HepG2 (cell line): ENCODE results near the gene TCAF1. TPM values are rescaled to one million over a fixed set of nuclear protein-coding genes. Genes with fewer than 3 reads are reported as not detected.

Experiments
- ATAC-seq: fragments of 200-7000 bp; cut with Tn5 transposase; 3 replicates; pipeline ENCODE4 v1.9.1; 2020; ENCODE audit warnings: mild to moderate bottlenecking, moderate library complexity
- BruUV-seq: library from RNA; stranded (reverse); fragments of 400-500 nt; replicated peaks from 2 replicates; lab custom pipeline; 2021; lab: Mats Ljungman, UMichigan
- CTCF ChIA-PET: fragments of 300-600 bp; formaldehyde crosslinking; extraction: SDS; loops from one replicate; lab custom pipeline; 2021; ENCODE audit warnings: low total read pairs, inconsistent platforms, low intra/inter-chr PET ratio; lab: Yijun Ruan, JAX
- POLR2A ChIA-PET: fragments of 350-600 bp; sonication (Branson Sonifier 250); formaldehyde crosslinking; loops from one replicate; lab custom pipeline; 2020; ENCODE audit warnings: antibody characterized with exemption, inconsistent platforms; lab: Yijun Ruan, JAX
- DNase-seq: peaks from one replicate; pipeline ENCODE4 v3.0.0-alpha.2; 2015; ENCODE audit warnings: low spot score
- FAIRE-seq: peaks from 3 replicates; lab custom pipeline; 2011; peaks lifted over from hg19 to GRCh38; lab: Jason Lieb, UNC
- H2AFZ ChIP-seq: one replicate; pipeline ENCODE4 v1.6.1; 2011; ENCODE audit warnings: low read length, inconsistent platforms
- H3K27ac ChIP-seq: fragments of 300-600 bp; 3 replicates; pipeline ENCODE4 v1.8.0; 2011; ENCODE audit warnings: mixed run types, mild to moderate bottlenecking, mixed read lengths, low read length, inconsistent platforms; ENCODE audit not compliant: insufficient read depth; ENCODE audit errors: extremely low read length
- H3K27me3 ChIP-seq, 2 experiments: fragments of 200-600 bp in 1 of 2; 2 replicates in 1 of 2; 3 replicates in 1 of 2; pipeline versions ENCODE4 v1.6.0 to v1.8.0; 2011; ENCODE audit warnings: low read length in 2 of 2, mild to moderate bottlenecking in 2 of 2, moderate library complexity in 2 of 2, inconsistent platforms in 1 of 2; ENCODE audit not compliant: insufficient read depth in 2 of 2, control insufficient read depth in 1 of 2
- H3K36me3 ChIP-seq, 2 experiments: fragments of 200-600 bp in 1 of 2; replicated peaks in 1 of 2; 2 replicates in 1 of 2; 3 replicates in 1 of 2; pipeline versions ENCODE4 v1.5.1 to v1.8.0; 2011; ENCODE audit warnings: low read length in 2 of 2, inconsistent platforms in 1 of 2; ENCODE audit not compliant: insufficient read depth in 2 of 2, control insufficient read depth in 1 of 2
- H3K4me1 ChIP-seq: 2 replicates; pipeline ENCODE4 v1.5.1; 2012; ENCODE audit warnings: low read length, inconsistent platforms; ENCODE audit not compliant: insufficient read depth
- H3K4me2 ChIP-seq: 2 replicates; pipeline ENCODE4 v1.6.0; 2011; ENCODE audit warnings: low read depth, low read length, inconsistent platforms
- H3K4me3 ChIP-seq, 3 experiments: fragments of 200-600 bp in 1 of 3; sonication (generic), shearing (Covaris generic) in 1 of 3; replicated peaks in 1 of 3; 2 replicates each; pipeline ENCODE4 v1.5.1; 2011 to 2016; ENCODE audit warnings: low read length in 3 of 3, inconsistent platforms in 2 of 3, low read depth in 2 of 3, mild to moderate bottlenecking in 2 of 3, control low read depth in 1 of 3, mixed read lengths in 1 of 3; ENCODE audit not compliant: insufficient read depth in 1 of 3
- H3K79me2 ChIP-seq: one replicate; pipeline ENCODE4 v1.6.1; 2011; ENCODE audit warnings: low read length, inconsistent platforms; ENCODE audit not compliant: insufficient read depth
- H3K9ac ChIP-seq: 2 replicates; pipeline ENCODE4 v1.6.0; 2011; ENCODE audit warnings: mild to moderate bottlenecking, low read depth, low read length, inconsistent platforms; ENCODE audit not compliant: insufficient read depth
- H3K9me3 ChIP-seq: 2 replicates; pipeline ENCODE4 v1.5.1; 2012; ENCODE audit warnings: mild to moderate bottlenecking, low read length
- H4K20me1 ChIP-seq: 2 replicates; pipeline ENCODE4 v1.6.0; 2011; ENCODE audit warnings: inconsistent platforms, mild to moderate bottlenecking, low read length, moderate library complexity; ENCODE audit not compliant: insufficient read depth
- CENPBD1 ChIP-seq: sonication (generic); formaldehyde crosslinking; IDR thresholded peaks from 2 replicates; pipeline ENCODE4 v1.8.0; 2022; ENCODE audit warnings: missing genetic modification reagents, low read depth, mild to moderate bottlenecking, borderline replicate concordance
- EED ChIP-seq: sonication (generic); formaldehyde crosslinking; IDR thresholded peaks from 2 replicates; pipeline ENCODE4 v1.5.0; 2020; ENCODE audit warnings: mild to moderate bottlenecking, missing genetic modification reagents
- EHMT2 ChIP-seq: fragments of 200-600 bp; sonication (generic); IDR thresholded peaks from 2 replicates; pipeline ENCODE4 v1.7.0; 2017; ENCODE audit warnings: antibody characterized with exemption, low read depth, low read length, borderline replicate concordance
- GLI4 ChIP-seq: sonication (generic); formaldehyde crosslinking; IDR thresholded peaks from 2 replicates; pipeline ENCODE4 v1.5.1; 2020; ENCODE audit warnings: missing genetic modification reagents, mild to moderate bottlenecking, moderate library complexity, borderline replicate concordance
- KDM5B ChIP-seq: sonication (generic); formaldehyde crosslinking; IDR thresholded peaks from 2 replicates; pipeline ENCODE4 v1.4.0; 2020; ENCODE audit warnings: missing genetic modification reagents, mild to moderate bottlenecking, borderline replicate concordance
- KMT2B ChIP-seq: IDR thresholded peaks from 2 replicates; pipeline ENCODE4 v1.6.1; 2016; ENCODE audit warnings: missing genetic modification reagents, missing compliant biosample characterization
- MAX ChIP-seq: IDR thresholded peaks from 2 replicates; pipeline ENCODE4 v1.6.1; 2012; ENCODE audit warnings: inconsistent platforms
- NFE2L2 ChIP-seq: fragments of 150-350 bp; IDR thresholded peaks from 2 replicates; pipeline ENCODE4 v1.6.1; 2014; ENCODE audit warnings: low read length
- RBAK ChIP-seq: sonication (generic); formaldehyde crosslinking; IDR thresholded peaks from 2 replicates; pipeline ENCODE4 v1.5.1; 2020; ENCODE audit warnings: mild to moderate bottlenecking, missing genetic modification reagents
- SOX13 ChIP-seq, 3 experiments: fragments of 450-650 bp in 1 of 3; sonication (generic) in 1 of 3; formaldehyde crosslinking in 1 of 3; IDR thresholded peaks in 2 of 3; conservative IDR thresholded peaks in 1 of 3; 2 replicates each; pipeline versions ENCODE4 v1.5.0 to v1.6.1; 2016 to 2020; ENCODE audit warnings: antibody characterized with exemption in 1 of 3, mild to moderate bottlenecking in 1 of 3, missing compliant biosample characterization in 1 of 3, missing genetic modification reagents in 1 of 3, moderate library complexity in 1 of 3
- TMF1 ChIP-seq: sonication (generic); formaldehyde crosslinking; IDR thresholded peaks from 2 replicates; pipeline ENCODE4 v1.8.1; 2022; ENCODE audit warnings: low read depth, missing genetic modification reagents
- ZC3H13 ChIP-seq: sonication (generic); formaldehyde crosslinking; IDR thresholded peaks from 2 replicates; pipeline ENCODE4 v1.8.1; 2023; ENCODE audit warnings: mild to moderate bottlenecking, missing genetic modification reagents, moderate library complexity
- ZNF136 ChIP-seq: sonication (generic); formaldehyde crosslinking; IDR thresholded peaks from 2 replicates; pipeline ENCODE4 v1.8.1; 2022; ENCODE audit warnings: low read depth, mild to moderate bottlenecking, moderate library complexity, missing genetic modification reagents
- ZNF264 ChIP-seq: sonication (generic); formaldehyde crosslinking; IDR thresholded peaks from 2 replicates; pipeline ENCODE4 v1.4.0; 2020; ENCODE audit warnings: missing genetic modification reagents
- ZNF331 ChIP-seq: sonication (generic); formaldehyde crosslinking; IDR thresholded peaks from 2 replicates; pipeline ENCODE4 v1.4.0; 2020; ENCODE audit warnings: missing genetic modification reagents
- ZNF33A ChIP-seq: sonication (generic); formaldehyde crosslinking; IDR thresholded peaks from 2 replicates; pipeline ENCODE4 v1.5.1; 2020; ENCODE audit warnings: missing genetic modification reagents, mild to moderate bottlenecking, moderate library complexity, borderline replicate concordance
- ZNF607 ChIP-seq: sonication (generic); formaldehyde crosslinking; IDR thresholded peaks from 2 replicates; pipeline ENCODE4 v1.5.1; 2020; ENCODE audit warnings: missing genetic modification reagents, mild to moderate bottlenecking, borderline replicate concordance
- ZNF614 ChIP-seq: IDR thresholded peaks from 2 replicates; pipeline ENCODE4 v1.6.1; 2018; ENCODE audit warnings: missing biosample characterization, missing genetic modification reagents, inconsistent platforms, borderline replicate concordance
- WGBS: methylation state at CpG from one replicate; pipeline ENCODE4 v1.1.6; 2017; ENCODE audit warnings: low lambda C conversion rate; 5-methylcytosine and 5-hydroxymethylcytosine counted together
- in situ Hi-C: cut with HindIII; loops from 2 replicates; pipeline ENCODE4 v1.10.0; 2017; ENCODE audit warnings: low pct_unique_long_range_greater_than_20kb; ENCODE audit not compliant: extremely low pct_ligation_motif_present
- intact Hi-C: fragments of 100-400 bp; cut with micrococcal nuclease; formaldehyde crosslinking; loops from one replicate; pipeline ENCODE4 v1.10.0; 2022; ENCODE audit not compliant: unreplicated experiment
- polyA plus RNA-seq, 8 experiments: library from polyadenylated mRNA; depleted of rRNA in 3 of 8; stranded (reverse) in 7 of 8; unstranded in 1 of 8; fragments of >200 nt; fragmentation: Illumina TruSeq in 4 of 8; extraction: Trizol in 4 of 8; gene quantifications; 2 replicates each; pipeline versions ENCODE4 v1.2.1 to v1.2.3, GENCODE V29; 2011 to 2016; ENCODE audit warnings: low read depth in 4 of 8, missing spikeins in 1 of 8, mixed read lengths in 1 of 8; ENCODE audit not compliant: insufficient read depth in 1 of 8
- total RNA-seq, 5 experiments: library from RNA; depleted of rRNA; stranded (reverse); fragments of >200 nt; fragmentation: Illumina TruSeq; extraction: Trizol; gene quantifications; 2 replicates each; pipeline ENCODE4 v1.2.3, GENCODE V29; 2016; ENCODE audit warnings: low read depth in 1 of 5
- TF ChIP-seq, protein P1 (sequence below): sonication (generic); formaldehyde crosslinking; IDR thresholded peaks from 2 replicates; pipeline ENCODE4 v1.9.0; 2022; ENCODE audit warnings: missing genetic modification reagents, mild to moderate bottlenecking, borderline replicate concordance
- TF ChIP-seq, protein P2 (sequence below): sonication (generic); formaldehyde crosslinking; IDR thresholded peaks from 2 replicates; pipeline ENCODE4 v1.8.0; 2022; ENCODE audit warnings: mild to moderate bottlenecking, missing genetic modification reagents

TCAF1 gene
- total and polyA plus RNA-seq, 2 of the 13 experiments (the other 11 are each of a cell fraction or from before 2014, with no cell fraction given) = 36.2 to 101 TPM

DNA sequence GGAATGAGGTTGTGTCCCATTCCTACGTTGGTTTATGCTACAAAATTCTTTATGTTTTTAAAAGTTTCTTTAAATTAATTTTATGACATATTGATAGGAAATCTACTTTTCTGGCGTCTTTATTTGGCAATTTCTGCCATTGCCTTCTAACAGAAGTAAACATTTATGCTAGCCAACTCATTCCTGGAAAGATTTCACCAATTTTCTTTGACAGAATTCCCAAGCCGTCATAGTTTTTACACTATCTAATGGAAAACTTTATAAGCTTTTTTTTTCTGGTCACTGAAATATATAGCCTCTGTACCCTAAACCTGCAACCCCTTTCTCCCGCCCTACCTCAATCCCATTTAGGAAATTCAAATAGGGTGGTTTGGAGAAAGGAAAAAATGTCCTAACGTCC lies 6.1 kb upstream of the TCAF1 start (continued):
- TF ChIP-seq ZNF331 (CRISPR knock-in tag) = no peak

DNA sequence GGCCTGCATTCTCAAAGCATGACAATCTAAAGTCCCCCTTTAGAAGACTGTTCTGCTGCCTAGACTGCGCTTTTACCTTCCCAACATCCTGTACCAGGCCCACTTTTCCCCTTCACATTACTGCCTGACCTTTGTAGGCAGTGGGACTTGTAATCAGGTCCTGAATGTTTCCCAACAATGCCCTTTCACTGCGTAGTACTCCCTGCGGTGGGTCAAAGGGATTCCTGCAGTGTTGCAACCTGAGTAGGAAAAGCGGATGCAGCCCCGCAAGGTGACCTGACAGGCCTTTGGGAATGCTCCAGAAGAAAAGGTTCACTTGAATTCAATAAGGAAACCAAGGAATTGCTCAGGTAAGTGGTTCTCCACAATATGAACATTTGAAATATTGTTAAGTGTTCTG lies 4.9 kb upstream of the TCAF1 start:
- in situ Hi-C loops = loop anchor here (25.0 kb wide), 1 partner anchor 520 kb away; the partner anchor contains the start of gene ZYX
- 2% methylated on average over 5 of the region's 5 CpGs for WGBS
- H3K27ac ChIP-seq = peak overlapping the region; percentile 99
- no peak for TF ChIP-seq TMF1 (CRISPR knock-in tag)
- TF ChIP-seq ZNF33A = no peak
- peak; percentile 84; the same call in 1 of the 2 replicates for TF ChIP-seq ZNF614 (CRISPR knock-in tag)
- TF ChIP-seq, protein P1, sequence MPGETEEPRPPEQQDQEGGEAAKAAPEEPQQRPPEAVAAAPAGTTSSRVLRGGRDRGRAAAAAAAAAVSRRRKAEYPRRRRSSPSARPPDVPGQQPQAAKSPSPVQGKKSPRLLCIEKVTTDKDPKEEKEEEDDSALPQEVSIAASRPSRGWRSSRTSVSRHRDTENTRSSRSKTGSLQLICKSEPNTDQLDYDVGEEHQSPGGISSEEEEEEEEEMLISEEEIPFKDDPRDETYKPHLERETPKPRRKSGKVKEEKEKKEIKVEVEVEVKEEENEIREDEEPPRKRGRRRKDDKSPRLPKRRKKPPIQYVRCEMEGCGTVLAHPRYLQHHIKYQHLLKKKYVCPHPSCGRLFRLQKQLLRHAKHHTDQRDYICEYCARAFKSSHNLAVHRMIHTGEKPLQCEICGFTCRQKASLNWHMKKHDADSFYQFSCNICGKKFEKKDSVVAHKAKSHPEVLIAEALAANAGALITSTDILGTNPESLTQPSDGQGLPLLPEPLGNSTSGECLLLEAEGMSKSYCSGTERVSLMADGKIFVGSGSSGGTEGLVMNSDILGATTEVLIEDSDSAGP (CRISPR knock-in tag) = no peak
- TF ChIP-seq EED (CRISPR knock-in tag) = no peak
- no peak for TF ChIP-seq GLI4 (CRISPR knock-in tag)
- TF ChIP-seq ZNF136 (CRISPR knock-in tag) = 0 out of 2 replicates have a peak, but pooled peaks have one; percentile 52
- TF ChIP-seq, protein P2, sequence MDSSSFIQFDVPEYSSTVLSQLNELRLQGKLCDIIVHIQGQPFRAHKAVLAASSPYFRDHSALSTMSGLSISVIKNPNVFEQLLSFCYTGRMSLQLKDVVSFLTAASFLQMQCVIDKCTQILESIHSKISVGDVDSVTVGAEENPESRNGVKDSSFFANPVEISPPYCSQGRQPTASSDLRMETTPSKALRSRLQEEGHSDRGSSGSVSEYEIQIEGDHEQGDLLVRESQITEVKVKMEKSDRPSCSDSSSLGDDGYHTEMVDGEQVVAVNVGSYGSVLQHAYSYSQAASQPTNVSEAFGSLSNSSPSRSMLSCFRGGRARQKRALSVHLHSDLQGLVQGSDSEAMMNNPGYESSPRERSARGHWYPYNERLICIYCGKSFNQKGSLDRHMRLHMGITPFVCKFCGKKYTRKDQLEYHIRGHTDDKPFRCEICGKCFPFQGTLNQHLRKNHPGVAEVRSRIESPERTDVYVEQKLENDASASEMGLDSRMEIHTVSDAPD (CRISPR knock-in tag) = no peak
- no peak for TF ChIP-seq NFE2L2
- no peak for TF ChIP-seq RBAK (CRISPR knock-in tag)
- TF ChIP-seq ZC3H13 (CRISPR knock-in tag) = 0 out of 2 replicates have a peak, but pooled peaks have one; percentile 48
- TF ChIP-seq MAX = peak; percentile 67
- TF ChIP-seq KMT2B (CRISPR knock-in tag) = peak; percentile 39; the same call in 1 of the 2 replicates
- no peak for TF ChIP-seq CENPBD1
- TF ChIP-seq ZNF607 (CRISPR knock-in tag) = no peak
- TF ChIP-seq ZNF264 (CRISPR knock-in tag) = peak; percentile 85
- TF ChIP-seq KDM5B (CRISPR knock-in tag) = no peak
- peak; percentile 57; the same call in 1 of the 2 replicates for TF ChIP-seq EHMT2
- peak; percentile 82 for TF ChIP-seq SOX13 (IDR thresholded peaks at IDR 0.05)
- peak in 1 of 2 experiments; percentile 95; a peak in 2 of 4 replicates for TF ChIP-seq SOX13 (CRISPR knock-in tag; conservative IDR thresholded peaks at IDR 0.05 in 1 of 2, IDR thresholded peaks at IDR 0.05 in 1 of 2)

More for the DNA sequence above, 4.9 kb upstream of the TCAF1 start:
- Histone ChIP-seq H2AFZ (no peak overlapping the region), H3K4me2 (peak overlapping the region; percentile 69), H3K9me3 (no peaks in the 10 kb centered on the region), H3K27me3 (no peaks in the 10 kb centered on the region), H3K9ac (peak overlapping the region; percentile 53), H3K36me3 (no peaks in the 10 kb centered on the region), H3K4me1 (peaks cover 82% of the 10 kb centered on the region), H4K20me1 (no peaks in the 10 kb centered on the region), H3K4me3 (peak overlapping the region in 1 of 3 experiments; percentile 14; a peak in 1 of 6 replicates), H3K79me2 (no peaks in the 10 kb centered on the region)
- intact Hi-C loops = no loop called here
- DNase-seq = peak; percentile 97
- ChIA-PET POLR2A (interaction anchor here (9.4 kb wide), 1 partner anchor 24 kb away, joined by 174 read pairs; no protein-coding TSS in a partner anchor), CTCF (no interaction called here)
- no TSS peak for BruUV-seq
- ATAC-seq = peak; percentile 83
- peak; percentile 97 for FAIRE-seq
